HG03280 (cell line): Measurements from ENCODE around the gene PKN2.
"Not testable (repeated sequence)": the region's sequence is repeated elsewhere in the genome, so short reads cannot be mapped to it uniquely, and the experiment has no call there.

Source experiments
- ATAC-seq: cut with Tn5 transposase; IDR thresholded peaks from one replicate; pipeline ENCODE4 v1.9.1; 2021; ENCODE audit warnings: mild to moderate bottlenecking, moderate library complexity; ENCODE audit not compliant: unreplicated experiment

The PKN2 gene

GRCh38 chr1:88784551-88784950 is 100.5 kb downstream of the PKN2 start:
- ATAC-seq = no peak

GRCh38 chr1:88787023-88787903 is 103.2 kb downstream of the PKN2 start:
- ATAC-seq = no peak

GRCh38 chr1:88791192-88791591 is 107.1 kb downstream of the PKN2 start:
- no peak for ATAC-seq

GRCh38 chr1:88799491-88799890 is 115.4 kb downstream of the PKN2 start:
- ATAC-seq = no peak

- no peak for ATAC-seq
These were observed 116.4 kb downstream of the PKN2 start for GRCh38 chr1:88800382-88801051.

GRCh38 chr1:88801575-88802208 is 117.6 kb downstream of the PKN2 start:
- ATAC-seq = no peak

- ATAC-seq = no peak
These were observed 118.3 kb downstream of the PKN2 start for GRCh38 chr1:88802404-88802803.

GRCh38 chr1:88802950-88803349 is 118.9 kb downstream of the PKN2 start:
- ATAC-seq = no peak

- no peak for ATAC-seq
These were observed 119.4 kb downstream of the PKN2 start for GRCh38 chr1:88803444-88803843.

- no peak for ATAC-seq
These were observed 128.3 kb downstream of the PKN2 start for GRCh38 chr1:88812366-88812765.

GRCh38 chr1:88813471-88813870 is 129.4 kb downstream of the PKN2 start:
- ATAC-seq = no peak

- not testable (repeated sequence) for ATAC-seq
These were observed 135.6 kb downstream of the PKN2 start for GRCh38 chr1:88819642-88820041.

GRCh38 chr1:88825721-88826120 is 141.6 kb downstream of the PKN2 start:
- ATAC-seq = no peak

GRCh38 chr1:88847643-88848042 is 163.6 kb downstream of the PKN2 start:
- no peak for ATAC-seq

GRCh38 chr1:88851303-88852063 is 167.4 kb downstream of the PKN2 start:
- ATAC-seq = no peak

- ATAC-seq = no peak
These were observed 183.9 kb downstream of the PKN2 start for GRCh38 chr1:88867743-88868521.

GRCh38 chr1:88869644-88870043 is 185.6 kb downstream of the PKN2 start:
- ATAC-seq = not testable (repeated sequence)

GRCh38 chr1:88873737-88874349 is 189.8 kb downstream of the PKN2 start:
- ATAC-seq = no peak

GRCh38 chr1:88875595-88875994 is 191.5 kb downstream of the PKN2 start:
- ATAC-seq = no peak
